GM18498 (cell line): ENCODE results near the gene RPH3AL.
"Not testable (repeated sequence)": the region's sequence is repeated elsewhere in the genome, so short reads cannot be mapped to it uniquely, and the experiment has no call there.

Experiments
- ATAC-seq: cut with Tn5 transposase; IDR thresholded peaks from one replicate; pipeline ENCODE4 v1.9.1; 2021; ENCODE audit warnings: mild to moderate bottlenecking, moderate library complexity; ENCODE audit not compliant: unreplicated experiment

Gene RPH3AL

GRCh38 chr17:183021-183420, 169.6 kb downstream of the RPH3AL start:
- no peak for ATAC-seq

- no peak for ATAC-seq
Observed at GRCh38 chr17:182050-182751, 170.4 kb downstream of the RPH3AL start.

DNA sequence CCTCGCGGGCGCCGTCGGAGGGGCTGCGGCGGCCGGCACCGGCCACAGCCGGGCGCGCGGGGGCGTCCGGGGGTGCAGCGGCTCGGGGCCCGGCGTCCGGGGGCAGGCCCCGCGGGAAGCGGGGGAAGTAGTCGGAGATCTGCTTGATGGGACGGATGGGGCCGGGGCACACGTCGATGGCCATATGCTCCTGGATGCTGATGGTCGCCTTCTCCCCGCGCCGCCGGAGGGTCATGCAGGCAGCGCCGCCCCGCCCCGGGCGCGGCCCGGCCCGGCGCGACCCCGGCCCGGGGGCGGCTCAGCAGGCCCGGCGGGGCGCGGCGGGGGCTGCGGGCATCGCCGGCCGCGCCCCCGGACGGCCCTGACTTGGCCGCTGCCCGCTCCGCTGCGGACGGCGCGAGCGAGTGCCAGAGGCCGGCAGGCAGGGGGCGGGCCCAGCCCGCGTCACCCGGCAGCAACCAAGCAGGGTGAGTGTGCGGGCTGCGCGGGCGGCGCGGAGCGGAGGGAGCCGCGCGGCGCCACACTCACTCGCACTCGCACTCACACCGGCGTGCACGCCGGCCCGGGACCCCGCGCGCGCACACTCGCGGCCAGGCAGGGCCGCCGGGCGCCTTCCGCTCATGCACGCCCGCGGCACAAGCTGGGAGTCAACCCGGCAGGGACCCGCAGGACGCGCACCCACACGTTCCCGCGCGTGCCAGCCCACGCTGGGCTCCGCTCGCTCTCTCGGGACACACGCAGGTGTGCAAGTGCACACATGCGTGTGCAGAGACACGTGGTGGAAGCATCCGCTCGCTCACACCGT, 171.2 kb downstream of the RPH3AL start, which contains the start of gene DOC2B:
TSS of gene DOC2B (minus strand) at position 406 of the 805 bp plus-strand sequence. CDS start at position 235, 171 bp downstream.
- ATAC-seq: no peak

DNA sequence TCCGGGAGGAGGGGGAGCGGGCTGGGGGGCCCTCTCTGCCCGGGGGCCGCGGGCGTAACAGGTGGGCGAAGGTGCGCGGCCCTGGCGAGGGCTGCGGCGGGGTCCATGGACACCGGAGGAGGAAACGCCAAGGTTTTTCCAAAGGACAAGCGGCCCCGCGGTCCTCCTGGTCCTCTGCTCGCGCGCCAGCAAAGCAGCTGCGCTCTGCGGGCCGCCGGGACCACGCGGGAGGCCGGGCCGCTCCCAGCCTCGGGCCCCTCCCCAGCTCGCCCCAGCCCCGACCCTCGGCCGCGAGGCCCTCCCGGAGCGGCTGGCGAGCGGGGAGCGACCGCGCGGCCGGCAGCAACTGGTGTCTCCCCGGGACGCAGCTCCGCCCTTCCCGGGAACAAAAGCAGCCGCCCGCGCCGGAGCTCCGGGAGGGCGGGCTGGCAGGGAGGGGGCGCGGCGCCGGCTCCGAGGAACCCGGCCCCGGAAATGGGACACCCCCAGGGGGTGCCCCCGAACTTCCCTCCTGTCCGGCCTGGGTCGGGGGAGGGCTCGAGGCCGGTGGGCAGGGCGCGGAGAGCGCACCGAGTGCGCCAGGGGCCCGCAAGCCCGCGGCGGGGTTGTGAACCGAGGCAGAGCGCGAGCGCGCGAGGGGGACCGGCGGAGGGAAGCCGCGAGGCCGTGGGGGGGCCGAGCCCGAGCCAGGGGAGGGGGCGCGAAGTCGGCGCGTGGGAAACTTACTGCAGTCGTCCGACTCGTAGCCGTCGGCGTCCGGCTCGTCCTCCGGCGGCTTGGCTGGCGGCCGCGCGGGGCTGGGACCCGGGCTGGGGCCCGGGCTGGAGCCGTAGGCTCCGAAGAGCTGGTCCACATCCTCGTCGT, 172.0 kb downstream of the RPH3AL start:
- no peak for ATAC-seq

- ATAC-seq: no peak
Observed at GRCh38 chr17:179781-180380, 172.7 kb downstream of the RPH3AL start.

DNA sequence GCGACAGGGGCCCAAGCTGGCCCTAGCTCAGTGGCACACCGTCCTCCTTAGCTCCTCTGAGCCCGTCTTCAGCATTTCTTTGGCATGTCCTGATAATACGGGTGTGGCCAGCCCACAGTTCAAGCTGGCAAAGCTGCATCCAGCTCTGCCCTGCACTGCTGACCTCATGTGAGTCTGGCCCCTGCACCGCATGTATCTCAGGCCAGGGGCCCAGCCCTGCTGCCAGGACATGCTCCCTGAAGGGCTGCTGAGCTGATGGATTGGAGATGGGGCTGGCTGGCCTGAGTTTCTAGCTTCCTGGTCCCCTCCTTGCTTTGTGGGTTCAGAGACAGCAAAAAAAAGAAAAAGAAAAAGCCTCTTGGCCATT, 173.6 kb downstream of the RPH3AL start:
- ATAC-seq: no peak

- no peak for ATAC-seq
Observed at GRCh38 chr17:178292-179065, 174.1 kb downstream of the RPH3AL start.

GRCh38 chr17:177762-178161, 174.8 kb downstream of the RPH3AL start:
- ATAC-seq: no peak

- no peak for ATAC-seq
Observed at GRCh38 chr17:177155-177554, 175.5 kb downstream of the RPH3AL start.

DNA sequence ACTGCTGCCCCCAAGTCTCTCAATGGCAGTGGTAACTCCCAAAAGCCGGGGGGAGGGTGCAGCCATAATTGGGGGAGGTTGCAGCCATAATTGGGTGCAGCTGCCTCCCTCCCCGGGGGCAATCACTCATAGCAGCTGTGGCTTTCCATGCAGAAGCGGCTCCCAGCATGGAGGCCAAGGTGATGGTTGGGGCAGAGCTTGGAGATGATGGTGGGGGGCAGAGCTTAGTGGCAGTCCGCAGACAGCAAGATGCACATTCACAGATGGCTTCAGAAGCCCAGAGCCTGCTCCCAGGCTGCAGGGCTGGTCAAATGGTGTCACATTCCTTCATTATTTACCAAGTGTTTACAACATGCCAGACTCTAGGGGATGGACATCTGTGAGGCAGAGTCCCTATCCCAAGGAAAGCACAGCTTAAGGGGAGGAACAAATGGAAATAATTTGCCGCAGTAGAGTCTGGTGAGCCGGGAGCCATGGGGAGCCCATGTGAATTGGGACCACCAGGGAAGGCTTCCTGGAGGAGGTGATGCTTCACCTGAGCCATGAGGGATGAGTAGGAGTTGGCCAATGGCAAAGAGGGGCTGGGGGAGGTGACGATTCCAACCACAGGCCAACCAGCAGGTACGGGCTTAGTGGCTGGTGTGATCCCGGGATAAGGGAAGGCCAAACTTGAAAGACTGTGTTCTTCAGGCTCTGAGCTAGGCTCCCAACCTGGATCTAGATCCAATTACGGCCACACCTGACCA, 179.3 kb downstream of the RPH3AL start:
- no peak for ATAC-seq

- no peak for ATAC-seq
Observed at GRCh38 chr17:172401-172800, 180.2 kb downstream of the RPH3AL start.

DNA sequence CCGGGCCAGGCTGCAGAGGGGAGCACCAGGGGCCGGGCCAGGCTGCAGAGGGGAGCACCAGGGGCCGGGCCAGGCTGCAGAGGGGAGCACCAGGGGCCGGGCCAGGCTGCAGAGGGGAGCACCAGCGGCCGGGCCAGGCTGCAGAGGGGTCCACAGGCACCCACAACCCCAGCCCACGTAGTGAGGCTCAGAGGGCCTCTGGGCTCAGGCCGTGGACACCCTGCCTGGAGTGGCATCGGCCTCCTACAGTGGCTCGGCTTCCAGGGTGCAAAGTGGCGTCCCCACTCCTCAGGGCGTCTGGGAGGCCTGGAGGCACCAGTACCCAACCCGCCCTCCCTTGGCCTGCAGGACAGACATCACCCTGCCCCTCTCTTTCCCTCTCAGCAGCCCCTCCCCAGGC, 180.7 kb downstream of the RPH3AL start:
- no peak for ATAC-seq

- no peak for ATAC-seq
Observed at GRCh38 chr17:170130-170670, 182.4 kb downstream of the RPH3AL start.

GRCh38 chr17:168614-169013, 184.0 kb downstream of the RPH3AL start:
- ATAC-seq: not testable (repeated sequence)

DNA sequence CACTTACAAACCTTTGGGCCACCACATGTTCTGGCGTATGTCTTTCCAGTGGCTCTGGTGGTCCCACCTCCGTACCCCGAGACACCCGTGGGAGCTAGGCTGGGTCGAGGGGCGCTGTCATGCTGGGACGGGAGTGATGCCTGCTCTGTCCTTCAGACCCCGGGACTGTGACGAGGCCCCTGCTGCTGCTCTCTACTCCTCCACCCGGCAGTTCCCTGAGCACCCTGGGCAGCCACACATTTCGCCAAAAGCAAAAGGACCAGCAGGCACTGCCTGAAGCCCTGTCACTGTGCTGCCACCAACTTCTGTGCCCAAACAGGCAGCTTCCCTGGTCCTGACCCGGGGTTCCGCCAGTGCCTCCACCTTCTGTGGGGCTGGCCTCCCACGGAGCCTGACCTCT, 186.7 kb downstream of the RPH3AL start:
- ATAC-seq: no peak

- no peak for ATAC-seq
Observed at GRCh38 chr17:164303-165235, 188.0 kb downstream of the RPH3AL start.

DNA sequence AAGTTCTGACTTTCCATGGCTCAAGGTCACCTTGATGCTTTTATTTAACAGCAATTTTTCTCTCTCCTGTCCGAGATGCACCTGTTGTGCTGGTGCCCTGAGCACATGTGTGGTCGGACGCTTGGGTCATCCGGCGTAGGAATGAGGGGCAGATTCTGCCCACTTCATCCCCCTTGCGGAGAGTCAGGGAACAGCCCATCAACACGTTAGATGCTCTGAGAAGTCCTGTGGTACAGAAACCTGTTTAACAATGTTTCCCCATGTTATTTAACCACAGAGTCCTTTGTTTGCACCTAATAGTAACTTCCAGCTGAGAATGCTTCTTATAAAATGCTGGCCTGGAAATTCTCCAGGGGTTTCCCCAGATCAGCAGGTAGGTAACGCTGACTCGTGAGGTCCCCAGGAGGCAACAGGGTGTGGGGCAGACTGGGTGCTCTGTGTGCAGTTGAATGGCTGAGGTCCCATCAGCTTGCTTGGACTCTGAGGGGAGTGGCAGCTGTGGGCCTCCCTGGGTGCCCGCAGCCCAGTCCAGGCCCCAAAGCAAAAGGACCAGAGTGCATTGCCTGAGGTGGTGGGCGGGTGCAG, 189.0 kb downstream of the RPH3AL start:
- ATAC-seq: no peak

DNA sequence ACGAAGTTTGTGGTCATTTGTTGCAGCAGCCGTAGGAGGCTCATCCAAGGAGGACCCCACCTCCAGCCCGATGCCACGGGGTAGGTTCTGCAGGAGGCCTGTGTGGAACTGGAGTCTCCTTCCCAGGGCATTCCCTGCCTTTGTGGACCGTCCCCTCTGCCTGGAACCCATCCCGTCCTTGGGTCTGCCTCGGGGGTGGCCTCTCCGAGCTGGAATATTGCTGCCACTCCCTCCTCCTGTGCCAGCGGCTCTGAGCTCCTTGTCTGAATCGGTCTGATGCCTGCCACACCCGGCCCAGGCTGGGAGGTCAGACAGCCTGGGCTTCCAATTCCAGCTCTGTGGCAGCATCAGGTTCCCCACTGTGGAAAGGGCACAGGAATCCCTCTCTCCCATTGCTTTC, 189.9 kb downstream of the RPH3AL start:
- no peak for ATAC-seq
